ENCODE data around the gene HIF1A. TPM values are rescaled to one million over a fixed set of nuclear protein-coding genes. Genes with fewer than 3 reads are reported as not detected.

The HIF1A gene
- total and polyA plus RNA-seq, 2 experiments from 2014 or later, result 113 to 242 TPM

GRCh38 chr14:61648377-61648776 lies 46.9 kb upstream of the HIF1A start:
- H3K36me3 ChIP-seq (ENCODE audit: insufficient read depth), result no peaks in the 10 kb centered on the region
- DNase-seq (ENCODE audit: low spot score) (no peak), ATAC-seq (no peak)
- Mint-ChIP-seq H3K27ac (no peak overlapping the region), H3K4me3 (no peak overlapping the region), H3K9me3 (no peaks in the 10 kb centered on the region), H3K36me3 (ENCODE audit: low read depth) (no peaks in the 10 kb centered on the region), H3K27me3 (ENCODE audit: insufficient read depth, low read depth, poor library complexity) (no peaks in the 10 kb centered on the region), H3K4me1 (peaks cover 3% of the 10 kb centered on the region; the same call in 2 of the 3 replicates)
- no peaks in the 10 kb centered on the region for H3K4me1 ChIP-seq (ENCODE audit: insufficient read depth)
- H3F3A ChIP-seq (replicated peaks; ENCODE audit: low read depth), result no peaks in the 10 kb centered on the region
- no peaks in the 10 kb centered on the region for H3K9me2 ChIP-seq (ENCODE audit: insufficient read depth)
- H3K4me2 ChIP-seq, result no peak overlapping the region
- no peaks in the 10 kb centered on the region for H4K20me1 ChIP-seq (replicated peaks; ENCODE audit: insufficient read depth)
- TF ChIP-seq NANOG (IDR thresholded peaks at IDR 0.05; ENCODE audit: borderline replicate concordance) (no peak), ZNF462 (CRISPR knock-in tag; IDR thresholded peaks at IDR 0.05) (no peak), REST (IDR thresholded peaks at IDR 0.05; ENCODE audit: unreplicated experiment) (no peak)
- no peaks in the 10 kb centered on the region for H3K79me2 ChIP-seq (replicated peaks; ENCODE audit: insufficient read depth)
- H3K27ac ChIP-seq (ENCODE audit: low read depth), result no peak overlapping the region
- H3K4me3 ChIP-seq, result no peak overlapping the region
- no peak overlapping the region for H2AFZ ChIP-seq
- no peaks in the 10 kb centered on the region for H3K27me3 ChIP-seq (ENCODE audit: insufficient read depth)
